Posterior cingulate gyrus (tissue), 11 donors: ENCODE measurements around the gene MAPK1.

Source experiments
- DNase-seq, 10 donors: peaks; one replicate each; pipeline versions ENCODE4 v3.0.0 to v3.0.0-alpha.2; 2020 to 2021; ENCODE audit warnings: mixed read lengths in 3 of 10
- intact Hi-C: fragments of 100-400 bp; cut with DNase I; formaldehyde crosslinking; loops from one replicate; pipeline ENCODE4 v1.15.1; 2023

MAPK1 gene

GRCh38 chr22:21713428-21714058 is 153.9 kb downstream of the MAPK1 start:
- intact Hi-C loops: loop anchor here (1.0 to 10.0 kb wide), 3 partner anchors 161 to 239 kb away; partner anchors contain the start of gene PPM1F
- DNase-seq: no peak

GRCh38 chr22:21712751-21713427 is 154.6 kb downstream of the MAPK1 start:
- intact Hi-C loops: loop anchor here (1.0 to 10.0 kb wide), 3 partner anchors 162 to 240 kb away; partner anchors contain the start of gene PPM1F
- peak; percentile 44 to 95 (median 72) for DNase-seq

- intact Hi-C loops: loop anchor here (2.0 to 10.0 kb wide), 2 partner anchors 163 to 241 kb away; partner anchors contain the start of gene PPM1F
- no peak for DNase-seq
These were observed 155.6 kb downstream of the MAPK1 start for GRCh38 chr22:21711851-21712250.

- DNase-seq: no peak
- intact Hi-C loops: loop anchor here (10.0 kb wide), 1 partner anchor 165 kb away; no protein-coding TSS in a partner anchor
These were observed 157.3 kb downstream of the MAPK1 start for GRCh38 chr22:21710156-21710555.

- intact Hi-C loops: loop anchor here (10.0 kb wide), 1 partner anchor 165 kb away; no protein-coding TSS in a partner anchor
- no peak for DNase-seq
These were observed 157.8 kb downstream of the MAPK1 start for GRCh38 chr22:21709688-21710087.

- intact Hi-C loops: no loop called here
- DNase-seq: no peak
These were observed 158.5 kb downstream of the MAPK1 start for GRCh38 chr22:21708960-21709359.

GRCh38 chr22:21707677-21708076 is 159.8 kb downstream of the MAPK1 start:
- intact Hi-C loops: no loop called here
- DNase-seq: no peak
